Smooth muscle cell (in vitro differentiated cells): ENCODE measurements around the gene GNPDA1. TPM values are rescaled to one million over a fixed set of nuclear protein-coding genes. Genes with fewer than 3 reads are reported as not detected.

Source experiments
- DNase-seq: peaks from one replicate; lab custom pipeline; 2025; ENCODE audit not compliant: unreplicated experiment; lab: John Stamatoyannopoulos, UW
- H2AFZ ChIP-seq: fragments of 200-600 bp; sonication (generic); 2 replicates; pipeline ENCODE4 v1.6.0; 2016; ENCODE audit warnings: antibody characterized with exemption, low read depth, mild to moderate bottlenecking
- H3F3A ChIP-seq: fragments of 200-600 bp; sonication (generic); 2 replicates; pipeline ENCODE4 v1.6.0; 2017; ENCODE audit warnings: antibody characterized with exemption, low read depth
- H3K27ac ChIP-seq: fragments of 200-600 bp; sonication (generic); 2 replicates; pipeline ENCODE4 v1.5.1; 2016; ENCODE audit warnings: low read depth, mild to moderate bottlenecking
- H3K27me3 ChIP-seq: fragments of 200-600 bp; sonication (generic); 2 replicates; pipeline ENCODE4 v1.6.1; 2016; ENCODE audit warnings: low read depth, mild to moderate bottlenecking
- H3K36me3 ChIP-seq: fragments of 200-600 bp; sonication (generic); 2 replicates; pipeline ENCODE4 v1.5.1; 2016; ENCODE audit warnings: low read depth
- H3K4me1 ChIP-seq: fragments of 200-600 bp; sonication (generic); 2 replicates; pipeline ENCODE4 v1.5.1; 2016; ENCODE audit warnings: low read depth
- H3K4me2 ChIP-seq: fragments of 200-600 bp; sonication (generic); 2 replicates; pipeline ENCODE4 v1.6.0; 2016; ENCODE audit warnings: mild to moderate bottlenecking
- H3K4me3 ChIP-seq: fragments of 200-600 bp; sonication (generic); 2 replicates; pipeline ENCODE4 v1.5.1; 2016; ENCODE audit warnings: mild to moderate bottlenecking
- H3K79me2 ChIP-seq: fragments of 200-600 bp; sonication (generic); 2 replicates; pipeline ENCODE4 v1.6.0; 2016; ENCODE audit warnings: low read depth, mild to moderate bottlenecking
- H3K9ac ChIP-seq: fragments of 200-600 bp; sonication (generic); 2 replicates; pipeline ENCODE4 v1.6.0; 2016; ENCODE audit warnings: low read depth
- H3K9me3 ChIP-seq: fragments of 200-600 bp; sonication (generic); replicated peaks from 2 replicates; pipeline ENCODE4 v1.5.1; 2016; ENCODE audit warnings: low read depth
- H4K20me1 ChIP-seq: fragments of 200-600 bp; sonication (generic); 2 replicates; pipeline ENCODE4 v1.6.0; 2016; ENCODE audit warnings: low read depth
- CTCF ChIP-seq: fragments of 200-600 bp; sonication (generic); IDR thresholded peaks from 2 replicates; pipeline ENCODE4 v1.5.1; 2017; ENCODE audit warnings: borderline replicate concordance, mild to moderate bottlenecking, antibody characterized with exemption; ENCODE audit not compliant: insufficient read depth, poor library complexity, severe bottlenecking
- WGBS: methylation state at CpG from one replicate; pipeline ENCODE4 v1.1.7; 2016; ENCODE audit warnings: low lambda C conversion rate; 5-methylcytosine and 5-hydroxymethylcytosine counted together
- polyA plus RNA-seq: library from polyadenylated mRNA; unstranded; fragments of >200 nt; fragmentation: Nextera tagmentation; extraction: Ambion mirVana; gene quantifications from 2 replicates; pipeline ENCODE4 v1.2.1, GENCODE V29; 2016
- total RNA-seq: library from RNA; depleted of rRNA; stranded (reverse); fragments of >200 nt; gene quantifications from 2 replicates; pipeline ENCODE4 v1.2.3, GENCODE V29; 2014

GNPDA1 gene
- total and polyA plus RNA-seq, 2 experiments from 2014 or later, result 29.6 to 30.3 TPM

GRCh38 chr5:142011572-142012185 is 1.1 kb downstream of the GNPDA1 start:
- TF ChIP-seq CTCF, result no peak
- WGBS, result 95% methylated on average over 9 of the region's 9 CpGs

GRCh38 chr5:142009886-142010285 is 2.9 kb downstream of the GNPDA1 start:
- H2AFZ ChIP-seq, result no peak overlapping the region
- no peak overlapping the region for H3K4me2 ChIP-seq
- no peak for TF ChIP-seq CTCF
- H4K20me1 ChIP-seq, result no peaks in the 10 kb centered on the region
- no peak for DNase-seq
- no peak overlapping the region for H3K9ac ChIP-seq
- H3K4me3 ChIP-seq, result no peak overlapping the region
- H3K4me1 ChIP-seq, result peaks cover 11% of the 10 kb centered on the region
- peaks cover 5% of the 10 kb centered on the region for H3F3A ChIP-seq
- H3K27ac ChIP-seq, result no peak overlapping the region
- H3K79me2 ChIP-seq, result no peaks in the 10 kb centered on the region
- no peaks in the 10 kb centered on the region for H3K27me3 ChIP-seq
- WGBS, result 95% methylated on average over 4 of the region's 4 CpGs
- no peaks in the 10 kb centered on the region for H3K36me3 ChIP-seq
- no peaks in the 10 kb centered on the region for H3K9me3 ChIP-seq

More at GRCh38 chr5:142011572-142012185, 1.1 kb downstream of the GNPDA1 start:
- no peak overlapping the region for H2AFZ ChIP-seq
- H3K4me1 ChIP-seq, result peaks cover 11% of the 10 kb centered on the region
- H3K4me3 ChIP-seq, result peak overlapping the region; percentile 84
- H3K4me2 ChIP-seq, result peak overlapping the region; percentile 91
- no peak overlapping the region for H3K27ac ChIP-seq
- no peak overlapping the region for H3K9ac ChIP-seq
- no peaks in the 10 kb centered on the region for H3K27me3 ChIP-seq
- no peaks in the 10 kb centered on the region for H4K20me1 ChIP-seq
- H3K9me3 ChIP-seq, result no peaks in the 10 kb centered on the region
- H3F3A ChIP-seq, result peaks cover 11% of the 10 kb centered on the region
- no peaks in the 10 kb centered on the region for H3K36me3 ChIP-seq
- H3K79me2 ChIP-seq, result no peaks in the 10 kb centered on the region
- DNase-seq, result no peak

GRCh38 chr5:142008813-142009212 is 4.0 kb downstream of the GNPDA1 start:
- H3K4me2 ChIP-seq, result no peak overlapping the region
- TF ChIP-seq CTCF, result no peak
- no peak overlapping the region for H3K4me3 ChIP-seq
- no peaks in the 10 kb centered on the region for H3K9me3 ChIP-seq
- peaks cover 11% of the 10 kb centered on the region for H3K4me1 ChIP-seq
- H3K27me3 ChIP-seq, result no peaks in the 10 kb centered on the region
- no peak overlapping the region for H3K9ac ChIP-seq
- no peak for DNase-seq
- H3K27ac ChIP-seq, result no peak overlapping the region
- no peak overlapping the region for H2AFZ ChIP-seq
- H3K79me2 ChIP-seq, result no peaks in the 10 kb centered on the region
- H3K36me3 ChIP-seq, result no peaks in the 10 kb centered on the region
- H4K20me1 ChIP-seq, result no peaks in the 10 kb centered on the region
- H3F3A ChIP-seq, result peaks cover 5% of the 10 kb centered on the region

GRCh38 chr5:142007237-142007544 is 5.6 kb downstream of the GNPDA1 start:
- Histone ChIP-seq H3K27ac (no peak overlapping the region), H3K9me3 (no peaks in the 10 kb centered on the region), H3F3A (no peaks in the 10 kb centered on the region), H2AFZ (no peak overlapping the region), H3K36me3 (peaks cover 4% of the 10 kb centered on the region), H4K20me1 (no peaks in the 10 kb centered on the region), H3K4me3 (no peak overlapping the region), H3K79me2 (no peaks in the 10 kb centered on the region), H3K4me1 (peaks cover 2% of the 10 kb centered on the region), H3K4me2 (no peak overlapping the region), H3K9ac (no peak overlapping the region), H3K27me3 (no peaks in the 10 kb centered on the region)
- TF ChIP-seq CTCF, result no peak
- WGBS, result 96% methylated on average over 1 of the region's 1 CpG
- no peak for DNase-seq
